Measurements from ENCODE around the gene RAD54L2.
"Not testable (repeated sequence)": the region's sequence is repeated elsewhere in the genome, so short reads cannot be mapped to it uniquely, and the experiment has no call there.

The RAD54L2 gene

DNA sequence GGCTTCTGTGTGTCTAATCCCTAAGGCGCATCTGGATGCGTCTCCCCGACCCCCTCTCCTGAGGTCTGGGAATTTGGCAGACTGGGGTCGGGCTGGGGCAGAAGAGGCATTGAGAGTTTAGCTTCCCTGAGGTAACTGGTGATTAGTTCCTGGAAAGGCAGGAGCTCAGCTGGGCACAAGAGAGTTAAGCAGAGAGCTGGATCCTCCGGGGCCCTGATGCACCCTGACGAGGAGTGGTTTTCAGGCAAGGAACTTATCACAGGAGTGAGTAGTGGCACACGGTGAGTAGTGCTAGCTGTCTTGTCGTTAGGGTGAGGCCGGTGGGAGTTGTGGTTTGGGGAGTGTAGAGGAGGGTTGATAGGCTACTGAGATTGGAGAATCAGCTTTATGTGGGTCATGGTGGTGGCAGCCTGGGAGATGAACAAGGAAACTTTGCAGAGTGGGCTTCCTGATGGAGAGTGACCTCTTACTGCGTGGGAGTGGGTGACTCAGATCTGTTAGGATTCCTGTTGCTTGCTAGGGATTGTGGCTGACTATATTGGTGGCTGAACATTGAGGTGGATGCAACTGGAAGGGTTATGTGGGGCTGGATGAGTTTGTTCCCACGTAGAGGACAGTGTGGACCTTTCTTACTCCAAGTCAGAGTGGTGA is 897 bp downstream of the RAD54L2 start:
- DNase-seq: no peak

DNA sequence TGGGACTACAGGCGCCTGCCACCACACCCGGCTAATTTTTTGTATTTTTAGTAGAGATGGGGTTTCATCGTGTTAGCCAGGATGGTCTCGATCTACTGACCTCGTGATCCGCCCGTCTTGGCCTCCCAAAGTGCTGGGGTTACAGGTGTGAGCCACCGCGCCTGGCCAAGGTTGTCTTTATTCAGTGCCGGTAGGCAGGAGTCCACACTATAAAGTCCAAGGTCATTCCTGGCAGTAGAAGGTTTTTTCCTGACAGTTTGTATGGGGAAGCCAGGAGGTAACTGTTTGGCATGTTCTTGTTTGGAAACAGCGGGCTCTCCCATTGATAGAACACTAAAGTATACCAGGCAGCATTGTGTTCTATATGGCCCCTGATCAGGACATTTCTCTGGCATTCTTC is 4.1 kb downstream of the RAD54L2 start:
- DNase-seq: not testable (repeated sequence)

GRCh38 chr3:51544011-51544775 is 5.7 kb downstream of the RAD54L2 start:
- no peak for DNase-seq

DNA sequence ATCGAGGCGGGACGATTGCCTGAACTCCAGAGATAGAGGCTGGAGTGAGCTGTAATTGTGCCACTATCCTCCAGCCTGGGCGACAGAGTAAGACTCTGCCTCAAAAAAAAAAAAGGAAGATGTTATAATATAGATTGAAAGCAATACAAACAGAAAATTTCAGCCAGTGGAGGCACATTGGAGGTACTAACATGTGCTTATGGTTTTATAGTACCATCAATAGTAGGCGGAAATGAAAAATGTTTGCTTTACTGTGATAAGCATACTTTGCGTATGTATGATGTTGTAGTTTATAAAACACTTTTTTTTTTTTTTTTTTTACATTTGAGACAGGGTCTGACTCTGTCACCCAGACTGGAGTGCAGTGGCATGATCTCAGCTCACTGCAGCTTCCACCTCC is 8.8 kb downstream of the RAD54L2 start:
- DNase-seq: no peak

- DNase-seq: no peak
These were observed 10.8 kb downstream of the RAD54L2 start for GRCh38 chr3:51549311-51549710.

DNA sequence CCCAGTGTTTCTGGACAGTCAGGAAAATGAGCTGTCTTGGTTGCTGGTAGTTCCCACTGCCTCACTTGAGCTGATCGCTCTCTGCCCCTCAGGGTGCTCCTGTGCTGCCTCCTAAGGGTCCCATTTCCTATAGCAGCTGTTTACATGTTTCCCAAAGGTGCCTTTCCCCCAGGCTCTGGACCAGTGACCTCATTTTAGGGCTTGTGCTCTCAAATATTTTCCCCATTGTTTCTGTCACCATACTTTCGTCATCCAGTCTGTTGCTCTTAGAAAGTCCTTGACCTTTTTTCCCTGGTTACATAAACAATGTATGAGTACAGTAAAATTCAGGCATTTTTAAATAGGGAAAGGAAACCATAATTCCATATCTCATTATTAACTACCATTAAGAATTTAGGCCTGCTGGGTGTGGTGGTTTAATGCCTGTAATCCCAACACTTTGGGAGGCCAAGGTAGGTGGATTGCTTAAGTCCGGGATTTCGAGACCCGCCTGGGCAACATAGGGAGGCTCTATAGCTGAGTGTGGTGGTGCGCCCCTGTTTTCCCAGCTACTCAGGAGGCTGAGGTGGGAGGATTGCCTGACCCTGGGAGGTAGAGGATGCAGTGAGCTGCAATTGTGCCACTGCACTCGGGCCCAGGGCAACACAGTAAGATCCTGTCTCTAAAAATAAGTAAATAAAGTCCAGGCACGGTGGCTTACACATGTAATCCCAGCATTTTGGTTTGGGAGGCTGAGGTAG is 11.7 kb downstream of the RAD54L2 start:
- DNase-seq: no peak

DNA sequence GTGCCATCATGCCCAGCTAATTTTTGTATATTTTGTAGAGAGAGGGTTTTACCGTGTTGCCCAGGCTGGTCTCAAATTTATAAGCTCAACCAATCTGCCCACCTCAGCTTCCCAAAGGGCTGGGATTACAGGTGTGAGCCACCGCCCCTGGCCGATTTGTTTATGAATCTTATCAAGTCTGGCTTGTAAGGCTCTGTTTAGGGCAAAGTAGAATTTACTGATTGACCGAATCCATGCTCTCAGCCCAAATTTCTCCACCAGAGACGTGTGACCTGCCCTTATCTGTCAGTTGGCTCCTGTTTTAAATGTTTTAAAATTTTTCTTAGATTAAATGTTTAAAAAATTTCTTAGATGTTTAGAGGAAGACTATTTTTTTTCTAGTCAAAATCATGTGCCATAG is 19.5 kb downstream of the RAD54L2 start:
- DNase-seq: no peak

GRCh38 chr3:51559411-51559888 is 20.9 kb downstream of the RAD54L2 start:
- no peak for DNase-seq

- DNase-seq: no peak
These were observed 21.4 kb downstream of the RAD54L2 start for GRCh38 chr3:51559961-51560360.

GRCh38 chr3:51562403-51562802 is 23.9 kb downstream of the RAD54L2 start:
- DNase-seq: not testable (repeated sequence)

DNA sequence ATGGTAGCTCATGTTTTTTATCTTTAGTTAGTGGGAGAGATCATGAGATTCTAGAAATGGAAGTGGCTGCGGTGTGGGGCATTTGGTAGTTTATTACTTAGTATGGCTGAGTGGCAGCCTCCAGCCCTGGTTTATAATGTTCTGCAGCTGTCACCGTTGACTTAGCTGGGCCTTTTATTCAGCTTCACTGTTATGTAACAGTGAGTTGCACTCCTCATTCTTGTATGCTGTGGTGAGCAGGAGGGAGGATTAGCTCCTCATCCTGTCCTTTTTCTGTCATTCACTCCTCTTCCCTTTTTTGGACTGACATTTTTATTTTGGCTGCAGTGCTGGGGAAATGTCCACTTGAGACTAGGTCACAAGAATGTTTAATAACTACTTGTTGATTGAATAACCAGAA is 29.5 kb downstream of the RAD54L2 start:
- DNase-seq: no peak

GRCh38 chr3:51568996-51569395 is 30.5 kb downstream of the RAD54L2 start:
- DNase-seq: no peak

GRCh38 chr3:51578238-51578637 is 39.7 kb downstream of the RAD54L2 start:
- DNase-seq: no peak

- no peak for DNase-seq
These were observed 41.9 kb downstream of the RAD54L2 start for GRCh38 chr3:51580418-51580817.

DNA sequence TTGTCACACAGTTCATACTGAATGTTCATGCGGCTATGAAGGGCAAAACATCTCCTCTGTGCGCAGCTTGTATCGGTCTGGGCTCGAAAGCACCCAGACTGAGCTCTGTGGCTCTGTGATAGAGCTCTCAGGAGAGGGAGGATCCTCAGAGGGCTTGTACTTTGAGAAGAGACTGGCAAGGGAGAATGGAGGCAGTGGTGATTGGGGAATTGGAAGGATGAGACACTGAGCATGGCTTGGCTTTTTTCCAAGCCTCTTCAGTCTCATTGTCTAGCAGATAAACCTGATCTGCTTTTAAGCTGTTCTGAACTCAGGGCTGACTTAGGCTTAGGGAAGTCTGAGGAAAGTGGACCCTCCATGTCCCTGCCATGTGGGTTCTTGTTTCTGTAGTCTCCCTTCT is 43.0 kb downstream of the RAD54L2 start:
- DNase-seq: no peak

GRCh38 chr3:51585197-51585596 is 46.7 kb downstream of the RAD54L2 start:
- DNase-seq: no peak

DNA sequence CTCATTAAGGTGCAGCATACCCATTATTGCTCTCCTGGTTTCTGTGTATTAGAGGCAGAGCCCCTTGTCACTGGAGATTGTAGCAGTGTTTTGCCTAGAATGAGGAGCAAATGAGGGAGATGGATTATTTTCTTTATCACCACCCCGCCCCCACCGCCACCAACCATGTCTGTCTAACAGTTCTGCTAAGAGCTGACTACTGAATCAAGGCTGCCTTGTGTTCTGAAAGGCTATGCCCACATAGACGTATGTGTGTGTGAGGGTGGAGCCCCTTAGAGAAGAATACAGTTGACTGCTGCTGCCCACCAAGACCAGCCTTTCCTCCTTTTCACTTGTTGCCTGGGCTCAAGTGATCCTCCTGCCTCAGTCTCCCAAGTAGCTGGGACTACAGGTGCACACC is 47.4 kb downstream of the RAD54L2 start:
- DNase-seq: no peak

Measured in right kidney (tissue), 1 donor.